Prostate gland (tissue), 2 donors: ENCODE data around the gene TMC1.

Experiments used
- POLR2A ChIP-seq: fragments of 450-650 bp; IDR thresholded peaks from one replicate; pipeline ENCODE4 v1.6.1; 2016; ENCODE audit warnings: antibody characterized with exemption, mild to moderate bottlenecking
- POLR2AphosphoS5 ChIP-seq: sonication (generic); formaldehyde crosslinking; IDR thresholded peaks from one replicate; pipeline ENCODE4 v1.6.1; 2017; ENCODE audit warnings: antibody characterized with exemption
- TF ChIP-seq, protein P1 (sequence below), 4 experiments: fragments of 200-600 bp in 2 of 4; fragments of 450-650 bp in 2 of 4; sonication (generic) in 2 of 4; IDR thresholded peaks; 1 replicate in 3 of 4; 2 replicates in 1 of 4; pipeline ENCODE4 v1.5.1; 2016 to 2019; ENCODE audit warnings: antibody characterized with exemption in 4 of 4, mild to moderate bottlenecking in 2 of 4, moderate library complexity in 2 of 4

DNA sequence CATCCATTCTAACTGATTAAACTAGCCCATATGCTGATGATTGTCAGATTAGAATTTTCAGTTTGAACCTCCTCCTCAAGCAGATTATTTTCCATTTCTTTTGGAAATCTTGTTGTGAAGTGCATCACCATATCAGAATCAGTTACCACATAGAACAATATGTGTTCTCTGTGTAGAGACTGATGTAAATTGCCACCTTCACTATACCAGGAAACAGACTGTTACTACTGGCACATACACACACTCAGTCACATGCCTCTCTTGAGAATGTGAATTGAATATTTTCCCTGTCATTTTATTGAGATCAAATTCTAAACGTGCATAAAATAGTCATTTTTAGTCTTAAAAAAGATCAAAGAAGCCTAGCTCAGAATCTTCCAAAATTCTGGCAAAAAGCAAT is 270.0 kb downstream of the TMC1 start:
- TF ChIP-seq, protein P1, sequence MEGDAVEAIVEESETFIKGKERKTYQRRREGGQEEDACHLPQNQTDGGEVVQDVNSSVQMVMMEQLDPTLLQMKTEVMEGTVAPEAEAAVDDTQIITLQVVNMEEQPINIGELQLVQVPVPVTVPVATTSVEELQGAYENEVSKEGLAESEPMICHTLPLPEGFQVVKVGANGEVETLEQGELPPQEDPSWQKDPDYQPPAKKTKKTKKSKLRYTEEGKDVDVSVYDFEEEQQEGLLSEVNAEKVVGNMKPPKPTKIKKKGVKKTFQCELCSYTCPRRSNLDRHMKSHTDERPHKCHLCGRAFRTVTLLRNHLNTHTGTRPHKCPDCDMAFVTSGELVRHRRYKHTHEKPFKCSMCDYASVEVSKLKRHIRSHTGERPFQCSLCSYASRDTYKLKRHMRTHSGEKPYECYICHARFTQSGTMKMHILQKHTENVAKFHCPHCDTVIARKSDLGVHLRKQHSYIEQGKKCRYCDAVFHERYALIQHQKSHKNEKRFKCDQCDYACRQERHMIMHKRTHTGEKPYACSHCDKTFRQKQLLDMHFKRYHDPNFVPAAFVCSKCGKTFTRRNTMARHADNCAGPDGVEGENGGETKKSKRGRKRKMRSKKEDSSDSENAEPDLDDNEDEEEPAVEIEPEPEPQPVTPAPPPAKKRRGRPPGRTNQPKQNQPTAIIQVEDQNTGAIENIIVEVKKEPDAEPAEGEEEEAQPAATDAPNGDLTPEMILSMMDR (IDR thresholded peaks at IDR 0.05) = no peak
- TF ChIP-seq POLR2A (no peak), POLR2AphosphoS5 (no peak)
